ENCODE results near the gene ALK.

The ALK gene

DNA sequence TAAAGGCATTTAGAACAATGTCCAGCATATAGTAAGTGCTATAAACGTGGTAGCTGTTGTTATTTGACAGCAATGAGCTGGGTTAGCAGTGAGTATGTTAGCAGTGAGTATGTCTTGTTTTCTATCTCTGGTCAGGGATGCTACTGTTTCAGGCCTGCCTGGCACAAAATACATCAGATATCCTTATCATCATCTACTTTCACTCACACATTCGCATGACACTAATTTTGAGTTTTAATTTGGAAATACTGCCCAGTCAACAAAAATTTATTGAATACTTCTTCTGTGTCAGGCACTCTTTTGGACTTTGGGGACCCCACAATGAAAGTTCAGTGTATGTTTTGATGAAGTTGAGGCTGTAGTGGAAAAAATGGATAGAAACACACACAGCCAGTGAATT, 404.6 kb downstream of the ALK start:
- Histone ChIP-seq H3K27me3 (ENCODE audit: insufficient read depth, low read depth, severe bottlenecking) (no peaks in the 10 kb centered on the region), H3K36me3 (no peaks in the 10 kb centered on the region), H3K9me3 (ENCODE audit: severe bottlenecking) (peaks cover 2% of the 10 kb centered on the region), H3K4me3 (ENCODE audit: low read depth, low read length) (no peak overlapping the region), H3K27ac (no peak overlapping the region)
- TF ChIP-seq, protein P1, sequence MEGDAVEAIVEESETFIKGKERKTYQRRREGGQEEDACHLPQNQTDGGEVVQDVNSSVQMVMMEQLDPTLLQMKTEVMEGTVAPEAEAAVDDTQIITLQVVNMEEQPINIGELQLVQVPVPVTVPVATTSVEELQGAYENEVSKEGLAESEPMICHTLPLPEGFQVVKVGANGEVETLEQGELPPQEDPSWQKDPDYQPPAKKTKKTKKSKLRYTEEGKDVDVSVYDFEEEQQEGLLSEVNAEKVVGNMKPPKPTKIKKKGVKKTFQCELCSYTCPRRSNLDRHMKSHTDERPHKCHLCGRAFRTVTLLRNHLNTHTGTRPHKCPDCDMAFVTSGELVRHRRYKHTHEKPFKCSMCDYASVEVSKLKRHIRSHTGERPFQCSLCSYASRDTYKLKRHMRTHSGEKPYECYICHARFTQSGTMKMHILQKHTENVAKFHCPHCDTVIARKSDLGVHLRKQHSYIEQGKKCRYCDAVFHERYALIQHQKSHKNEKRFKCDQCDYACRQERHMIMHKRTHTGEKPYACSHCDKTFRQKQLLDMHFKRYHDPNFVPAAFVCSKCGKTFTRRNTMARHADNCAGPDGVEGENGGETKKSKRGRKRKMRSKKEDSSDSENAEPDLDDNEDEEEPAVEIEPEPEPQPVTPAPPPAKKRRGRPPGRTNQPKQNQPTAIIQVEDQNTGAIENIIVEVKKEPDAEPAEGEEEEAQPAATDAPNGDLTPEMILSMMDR (IDR thresholded peaks at IDR 0.05; ENCODE audit: low read depth, low read length) = no peak
- no peak for DNase-seq

DNA sequence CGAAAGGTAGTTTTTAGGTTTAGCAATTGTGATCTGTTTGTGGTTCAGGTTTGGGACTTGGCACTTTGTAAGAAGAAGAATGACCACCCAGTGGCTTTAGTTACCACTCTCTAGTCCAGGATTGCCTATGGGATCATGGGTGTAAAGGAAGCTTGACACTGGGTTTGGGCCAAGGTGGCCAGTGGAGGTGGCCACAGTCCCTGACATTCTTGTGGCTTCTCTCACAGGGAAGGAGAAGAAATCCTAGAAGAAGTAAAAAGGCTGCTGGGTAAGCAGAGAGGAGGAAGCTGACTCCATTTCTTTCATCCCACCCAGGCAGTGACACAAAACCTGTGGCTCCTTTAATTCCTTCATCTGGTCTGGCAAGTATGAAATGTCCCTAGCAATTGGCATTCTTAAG, 411.5 kb downstream of the ALK start:
- H3K27me3 ChIP-seq (ENCODE audit: insufficient read depth, low read depth, severe bottlenecking) = no peaks in the 10 kb centered on the region
- no peak for DNase-seq
- H3K36me3 ChIP-seq = no peaks in the 10 kb centered on the region
- H3K27ac ChIP-seq = no peak overlapping the region
- peaks cover 16% of the 10 kb centered on the region for H3K9me3 ChIP-seq (ENCODE audit: severe bottlenecking)
- no peak overlapping the region for H3K4me3 ChIP-seq (ENCODE audit: low read depth, low read length)
- TF ChIP-seq, protein P1 (IDR thresholded peaks at IDR 0.05; ENCODE audit: low read depth, low read length) = no peak

DNA sequence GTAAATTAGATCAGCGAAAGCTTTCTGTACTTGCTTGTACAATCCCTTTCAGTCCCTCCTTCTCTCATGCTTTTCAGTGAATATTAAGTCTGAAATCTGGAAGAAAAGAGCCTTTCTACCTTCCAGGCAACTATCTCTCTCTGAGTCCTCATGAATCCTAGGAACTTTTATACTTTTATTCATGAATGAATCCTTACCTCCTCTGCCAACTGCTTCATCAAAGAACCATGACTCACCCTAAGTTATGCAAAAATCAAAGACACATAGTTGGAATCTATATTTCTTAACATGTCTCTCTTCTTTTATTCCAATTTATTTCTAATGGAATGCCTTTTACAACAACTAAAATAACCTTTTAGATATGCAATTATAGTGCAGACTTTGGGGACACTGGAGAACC, 412.0 kb downstream of the ALK start:
- DNase-seq = no peak
- TF ChIP-seq, protein P1 (IDR thresholded peaks at IDR 0.05; ENCODE audit: low read depth, low read length) = no peak
- Histone ChIP-seq H3K27me3 (ENCODE audit: insufficient read depth, low read depth, severe bottlenecking) (no peaks in the 10 kb centered on the region), H3K27ac (no peak overlapping the region), H3K36me3 (no peaks in the 10 kb centered on the region), H3K9me3 (ENCODE audit: severe bottlenecking) (peaks cover 15% of the 10 kb centered on the region), H3K4me3 (ENCODE audit: low read depth, low read length) (no peak overlapping the region)

DNA sequence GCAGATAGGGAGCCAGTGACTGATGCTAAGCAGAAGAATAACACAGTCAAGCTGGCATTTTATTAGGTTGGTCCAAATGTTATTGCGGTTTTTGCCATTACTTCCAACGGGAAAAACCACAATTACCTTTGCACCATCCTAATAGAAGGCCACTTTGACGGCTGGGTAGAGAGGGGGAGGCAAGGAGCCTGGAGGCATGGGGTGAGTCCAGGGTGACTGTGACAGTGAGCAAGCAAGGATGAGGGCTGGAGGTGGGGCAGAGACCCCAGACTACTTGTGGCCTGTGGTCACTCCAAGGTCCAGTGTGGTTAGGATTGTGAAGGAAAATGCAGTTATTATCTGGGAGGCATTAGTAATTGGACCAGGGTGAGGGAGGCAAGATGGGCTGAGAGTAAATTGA, 416.6 kb downstream of the ALK start:
- no peak for DNase-seq
- TF ChIP-seq, protein P1 (IDR thresholded peaks at IDR 0.05; ENCODE audit: low read depth, low read length) = no peak
- H3K36me3 ChIP-seq = no peaks in the 10 kb centered on the region
- no peak overlapping the region for H3K27ac ChIP-seq
- H3K9me3 ChIP-seq (ENCODE audit: severe bottlenecking) = peaks cover 12% of the 10 kb centered on the region
- H3K4me3 ChIP-seq (ENCODE audit: low read depth, low read length) = no peak overlapping the region
- no peaks in the 10 kb centered on the region for H3K27me3 ChIP-seq (ENCODE audit: insufficient read depth, low read depth, severe bottlenecking)

DNA sequence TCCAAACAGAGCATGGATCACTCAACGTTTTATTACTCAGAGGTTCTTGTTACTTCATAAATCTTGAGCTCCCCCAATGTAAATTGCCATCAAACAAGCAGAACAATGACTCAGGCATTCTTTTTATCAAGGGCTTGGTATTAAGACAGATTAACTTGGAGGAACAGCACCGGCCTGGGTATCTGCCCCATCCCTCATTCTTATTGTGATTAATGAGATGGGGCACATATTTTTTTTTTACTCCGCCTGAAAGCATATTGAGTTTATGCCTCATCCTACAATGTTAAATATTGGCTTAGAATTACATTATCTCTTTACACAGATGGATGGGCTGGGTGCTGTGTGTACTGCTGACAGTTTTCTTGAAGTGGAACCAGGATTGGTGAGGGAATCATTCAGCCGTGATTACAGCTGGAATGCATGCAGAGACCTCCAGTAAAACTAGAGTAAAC, 418.9 kb downstream of the ALK start:
- H3K36me3 ChIP-seq = no peaks in the 10 kb centered on the region
- H3K4me3 ChIP-seq (ENCODE audit: low read depth, low read length) = no peak overlapping the region
- H3K27me3 ChIP-seq (ENCODE audit: insufficient read depth, low read depth, severe bottlenecking) = no peaks in the 10 kb centered on the region
- DNase-seq = no peak
- TF ChIP-seq, protein P1 (IDR thresholded peaks at IDR 0.05; ENCODE audit: low read depth, low read length) = no peak
- H3K27ac ChIP-seq = no peak overlapping the region
- H3K9me3 ChIP-seq (ENCODE audit: severe bottlenecking) = peaks cover 4% of the 10 kb centered on the region

DNA sequence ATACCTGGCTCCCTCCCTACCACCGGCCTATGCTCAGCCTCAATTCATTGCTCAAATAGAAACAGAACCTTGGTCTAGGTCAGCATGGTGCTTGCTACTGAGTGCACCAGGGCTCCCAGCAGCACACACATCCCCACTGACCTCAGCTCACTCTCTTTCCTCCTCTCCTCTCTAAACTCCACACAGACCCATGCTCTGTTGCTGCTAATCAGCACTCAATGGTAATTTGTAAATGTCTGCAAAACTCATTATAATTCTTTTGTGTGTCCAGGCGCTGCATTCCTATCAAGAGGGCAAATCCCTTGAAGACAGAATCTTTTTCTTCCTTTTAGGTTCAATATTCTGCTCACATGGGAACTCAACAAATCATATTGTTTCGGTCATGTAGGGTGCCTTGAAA, 424.0 kb downstream of the ALK start:
- Histone ChIP-seq H3K9me3 (ENCODE audit: severe bottlenecking) (no peaks in the 10 kb centered on the region), H3K36me3 (no peaks in the 10 kb centered on the region), H3K27me3 (ENCODE audit: insufficient read depth, low read depth, severe bottlenecking) (no peaks in the 10 kb centered on the region), H3K4me3 (ENCODE audit: low read depth, low read length) (no peak overlapping the region), H3K27ac (no peak overlapping the region)
- TF ChIP-seq, protein P1 (IDR thresholded peaks at IDR 0.05; ENCODE audit: low read depth, low read length) = no peak
- DNase-seq = no peak

Measured in WERI-Rb-1 (cell line).